GM12878 (cell line): ENCODE results near the gene RAB13. TPM values are rescaled to one million over a fixed set of nuclear protein-coding genes. Genes with fewer than 3 reads are reported as not detected.

Experiments used
- CREB1 ChIP-seq: IDR thresholded peaks from 2 replicates; pipeline ENCODE4 v1.6.1; 2012; ENCODE audit warnings: low read depth, mild to moderate bottlenecking, inconsistent platforms
- DPF2 ChIP-seq: fragments of 450-650 bp; IDR thresholded peaks from 2 replicates; pipeline ENCODE4 v1.6.1; 2017; ENCODE audit warnings: mild to moderate bottlenecking
- EP300 ChIP-seq, 2 experiments: fragments of 150-350 bp in 1 of 2; IDR thresholded peaks; 2 replicates each; pipeline ENCODE4 v1.6.1; 2011 to 2012; ENCODE audit warnings: low read depth in 2 of 2, low read length in 2 of 2, borderline replicate concordance in 1 of 2, improper control_type of control experiment in 1 of 2, inconsistent platforms in 1 of 2; ENCODE audit not compliant: control insufficient read depth in 1 of 2
- FOS ChIP-seq: IDR thresholded peaks from 3 replicates; pipeline ENCODE4 v1.6.1; 2011; ENCODE audit warnings: borderline replicate concordance; ENCODE audit not compliant: insufficient read length; ENCODE audit errors: extremely low read depth
- GABPA ChIP-seq: IDR thresholded peaks from 2 replicates; pipeline ENCODE4 v1.6.1; 2014; ENCODE audit warnings: antibody characterized with exemption, low read depth, mild to moderate bottlenecking, inconsistent platforms
- HDAC2 ChIP-seq: fragments of 200-600 bp; sonication (generic); IDR thresholded peaks from 2 replicates; pipeline ENCODE4 v1.6.1; 2017
- MTA3 ChIP-seq: IDR thresholded peaks from 2 replicates; pipeline ENCODE4 v1.6.1; 2012; ENCODE audit warnings: low read length, inconsistent platforms, borderline replicate concordance
- POLR2A ChIP-seq: IDR thresholded peaks from 2 replicates; pipeline ENCODE4 v1.6.1; 2011; ENCODE audit warnings: low read depth, mild to moderate bottlenecking, low read length
- POLR2AphosphoS5 ChIP-seq: IDR thresholded peaks from 2 replicates; pipeline ENCODE4 v1.6.1; 2011; ENCODE audit warnings: mild to moderate bottlenecking, low read length, inconsistent platforms
- RAD51 ChIP-seq: fragments of 450-650 bp; IDR thresholded peaks from 2 replicates; pipeline ENCODE4 v1.6.1; 2016; ENCODE audit warnings: moderate library complexity, mild to moderate bottlenecking, inconsistent platforms
- SMC3 ChIP-seq: IDR thresholded peaks from 2 replicates; pipeline ENCODE4 v1.6.1; 2011; ENCODE audit warnings: low read length, improper control_type of control experiment, borderline replicate concordance
- SREBF1 ChIP-seq: IDR thresholded peaks from 2 replicates; pipeline ENCODE4 v1.6.1; 2012; ENCODE audit warnings: mild to moderate bottlenecking, low read length
- SUZ12 ChIP-seq: fragments of 200-600 bp; sonication (generic); IDR thresholded peaks from one replicate; pipeline ENCODE4 v1.6.1; 2018; ENCODE audit warnings: antibody characterized with exemption, mild to moderate bottlenecking; ENCODE audit not compliant: unreplicated experiment
- YBX1 ChIP-seq: fragments of 450-650 bp; IDR thresholded peaks from 2 replicates; pipeline ENCODE4 v1.6.1; 2016; ENCODE audit warnings: antibody characterized with exemption
- ZBED1 ChIP-seq: IDR thresholded peaks from 2 replicates; pipeline ENCODE4 v1.6.1; 2016; ENCODE audit warnings: borderline replicate concordance
- ZNF384 ChIP-seq: IDR thresholded peaks from 2 replicates; pipeline ENCODE4 v1.6.1; 2012; ENCODE audit warnings: low read depth, mild to moderate bottlenecking, low read length, improper control_type of control experiment, borderline replicate concordance
- polyA plus RNA-seq, 11 experiments: library from polyadenylated mRNA; depleted of rRNA in 4 of 11; unstranded in 6 of 11; stranded (reverse) in 5 of 11; fragments of >200 nt; fragmentation: Nextera tagmentation in 4 of 11; fragmentation: Illumina TruSeq in 1 of 11; extraction: Ambion mirVana in 4 of 11; extraction: Trizol in 1 of 11; gene quantifications; 1 replicate in 1 of 11; 2 replicates in 10 of 11; pipeline versions ENCODE4 v1.2.1 to v1.2.3, GENCODE V29; 2011 to 2016; ENCODE audit warnings: inconsistent platforms in 2 of 11, missing spikeins in 2 of 11, low read depth in 1 of 11
- total RNA-seq, 4 experiments: library from RNA; depleted of rRNA in 3 of 4; stranded (reverse); fragments of >200 nt in 3 of 4; fragmentation: Illumina TruSeq in 1 of 4; extraction: Trizol in 1 of 4; gene quantifications; 2 replicates each; pipeline versions ENCODE4 v1.2.1 to v1.2.3, GENCODE V29; 2013 to 2021
- TF ChIP-seq, protein P1 (sequence below): IDR thresholded peaks from 2 replicates; pipeline ENCODE4 v1.6.1; 2012; ENCODE audit warnings: low read depth, low read length, improper control_type of control experiment
- TF ChIP-seq, protein P2 (sequence below): IDR thresholded peaks from 2 replicates; pipeline ENCODE4 v1.6.1; 2012; ENCODE audit warnings: low read length, inconsistent platforms
- TF ChIP-seq, protein P3 (sequence below): fragments of 450-650 bp; formaldehyde crosslinking; IDR thresholded peaks from 2 replicates; pipeline ENCODE4 v1.4.0; 2020; ENCODE audit warnings: mild to moderate bottlenecking, moderate library complexity
- TF ChIP-seq, protein P4 (sequence below): IDR thresholded peaks from 2 replicates; pipeline ENCODE4 v1.6.1; 2012; ENCODE audit warnings: mild to moderate bottlenecking, low read depth, low read length

The RAB13 gene
- total and polyA plus RNA-seq, 10 of the 15 experiments (the other 5 are each of a cell fraction or from before 2014, with no cell fraction given), result 0.75 to 30.7 (median 15.9) TPM

DNA sequence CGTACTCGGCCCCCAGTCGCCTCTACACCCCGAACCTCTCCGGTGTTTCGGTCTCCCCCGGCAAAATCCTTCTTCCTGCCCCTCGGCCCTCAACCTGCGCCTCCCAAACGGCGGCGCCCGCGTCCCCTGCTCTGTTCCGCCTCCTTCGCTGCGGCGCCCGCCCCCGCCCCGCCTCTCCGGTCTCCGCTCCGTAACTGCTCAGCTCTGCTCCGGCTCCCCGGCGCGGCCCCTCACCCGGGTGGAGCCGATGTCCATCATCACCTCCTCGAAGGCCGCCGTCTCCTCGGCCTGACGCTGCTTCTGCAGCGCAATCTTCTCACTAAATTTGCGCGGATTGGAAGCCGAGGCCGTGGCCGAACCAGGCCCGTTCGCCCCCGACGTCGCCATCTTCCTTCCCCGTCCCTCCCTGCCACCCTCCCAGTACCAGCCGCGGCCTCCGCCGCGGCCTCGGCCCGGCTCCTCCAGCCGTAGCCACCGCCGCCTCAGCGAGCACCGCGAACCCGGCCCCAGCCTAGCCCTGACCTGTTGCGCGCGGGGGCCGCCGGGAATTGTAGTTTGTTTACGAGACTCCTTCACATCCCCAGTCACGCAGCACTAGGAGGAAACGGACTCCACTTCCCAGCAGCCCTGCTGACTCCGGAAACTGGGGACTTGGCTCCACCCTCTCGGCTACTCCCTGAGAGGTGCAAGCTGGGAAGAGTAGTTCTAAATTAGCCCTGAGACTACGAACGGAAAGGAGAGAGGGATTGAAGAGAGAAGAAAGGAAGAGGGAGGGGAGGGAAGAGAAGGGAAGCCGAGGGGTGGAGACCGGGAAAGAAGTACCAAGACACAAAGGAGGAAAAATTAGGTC, 27.8 kb downstream of the RAB13 start, which contains the start of gene CRTC2 (continued):
- no peak for TF ChIP-seq FOS
- TF ChIP-seq ZNF384, result no peak
- TF ChIP-seq, protein P1, sequence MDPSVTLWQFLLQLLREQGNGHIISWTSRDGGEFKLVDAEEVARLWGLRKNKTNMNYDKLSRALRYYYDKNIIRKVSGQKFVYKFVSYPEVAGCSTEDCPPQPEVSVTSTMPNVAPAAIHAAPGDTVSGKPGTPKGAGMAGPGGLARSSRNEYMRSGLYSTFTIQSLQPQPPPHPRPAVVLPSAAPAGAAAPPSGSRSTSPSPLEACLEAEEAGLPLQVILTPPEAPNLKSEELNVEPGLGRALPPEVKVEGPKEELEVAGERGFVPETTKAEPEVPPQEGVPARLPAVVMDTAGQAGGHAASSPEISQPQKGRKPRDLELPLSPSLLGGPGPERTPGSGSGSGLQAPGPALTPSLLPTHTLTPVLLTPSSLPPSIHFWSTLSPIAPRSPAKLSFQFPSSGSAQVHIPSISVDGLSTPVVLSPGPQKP, result peak; percentile 93
- peak; percentile 90 for TF ChIP-seq SREBF1
- TF ChIP-seq, protein P2, sequence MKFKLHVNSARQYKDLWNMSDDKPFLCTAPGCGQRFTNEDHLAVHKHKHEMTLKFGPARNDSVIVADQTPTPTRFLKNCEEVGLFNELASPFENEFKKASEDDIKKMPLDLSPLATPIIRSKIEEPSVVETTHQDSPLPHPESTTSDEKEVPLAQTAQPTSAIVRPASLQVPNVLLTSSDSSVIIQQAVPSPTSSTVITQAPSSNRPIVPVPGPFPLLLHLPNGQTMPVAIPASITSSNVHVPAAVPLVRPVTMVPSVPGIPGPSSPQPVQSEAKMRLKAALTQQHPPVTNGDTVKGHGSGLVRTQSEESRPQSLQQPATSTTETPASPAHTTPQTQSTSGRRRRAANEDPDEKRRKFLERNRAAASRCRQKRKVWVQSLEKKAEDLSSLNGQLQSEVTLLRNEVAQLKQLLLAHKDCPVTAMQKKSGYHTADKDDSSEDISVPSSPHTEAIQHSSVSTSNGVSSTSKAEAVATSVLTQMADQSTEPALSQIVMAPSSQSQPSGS, result no peak
- TF ChIP-seq ZBED1, result no peak
- peak; percentile 82 for TF ChIP-seq POLR2AphosphoS5
- TF ChIP-seq RAD51, result no peak
- TF ChIP-seq, protein P3, sequence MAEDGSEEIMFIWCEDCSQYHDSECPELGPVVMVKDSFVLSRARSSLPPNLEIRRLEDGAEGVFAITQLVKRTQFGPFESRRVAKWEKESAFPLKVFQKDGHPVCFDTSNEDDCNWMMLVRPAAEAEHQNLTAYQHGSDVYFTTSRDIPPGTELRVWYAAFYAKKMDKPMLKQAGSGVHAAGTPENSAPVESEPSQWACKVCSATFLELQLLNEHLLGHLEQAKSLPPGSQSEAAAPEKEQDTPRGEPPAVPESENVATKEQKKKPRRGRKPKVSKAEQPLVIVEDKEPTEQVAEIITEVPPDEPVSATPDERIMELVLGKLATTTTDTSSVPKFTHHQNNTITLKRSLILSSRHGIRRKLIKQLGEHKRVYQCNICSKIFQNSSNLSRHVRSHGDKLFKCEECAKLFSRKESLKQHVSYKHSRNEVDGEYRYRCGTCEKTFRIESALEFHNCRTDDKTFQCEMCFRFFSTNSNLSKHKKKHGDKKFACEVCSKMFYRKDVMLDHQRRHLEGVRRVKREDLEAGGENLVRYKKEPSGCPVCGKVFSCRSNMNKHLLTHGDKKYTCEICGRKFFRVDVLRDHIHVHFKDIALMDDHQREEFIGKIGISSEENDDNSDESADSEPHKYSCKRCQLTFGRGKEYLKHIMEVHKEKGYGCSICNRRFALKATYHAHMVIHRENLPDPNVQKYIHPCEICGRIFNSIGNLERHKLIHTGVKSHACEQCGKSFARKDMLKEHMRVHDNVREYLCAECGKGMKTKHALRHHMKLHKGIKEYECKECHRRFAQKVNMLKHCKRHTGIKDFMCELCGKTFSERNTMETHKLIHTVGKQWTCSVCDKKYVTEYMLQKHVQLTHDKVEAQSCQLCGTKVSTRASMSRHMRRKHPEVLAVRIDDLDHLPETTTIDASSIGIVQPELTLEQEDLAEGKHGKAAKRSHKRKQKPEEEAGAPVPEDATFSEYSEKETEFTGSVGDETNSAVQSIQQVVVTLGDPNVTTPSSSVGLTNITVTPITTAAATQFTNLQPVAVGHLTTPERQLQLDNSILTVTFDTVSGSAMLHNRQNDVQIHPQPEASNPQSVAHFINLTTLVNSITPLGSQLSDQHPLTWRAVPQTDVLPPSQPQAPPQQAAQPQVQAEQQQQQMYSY (CRISPR knock-in tag), result peak; percentile 48; the same call in 1 of the 2 replicates
- TF ChIP-seq HDAC2, result no peak
- TF ChIP-seq GABPA, result no peak
- TF ChIP-seq, protein P4, sequence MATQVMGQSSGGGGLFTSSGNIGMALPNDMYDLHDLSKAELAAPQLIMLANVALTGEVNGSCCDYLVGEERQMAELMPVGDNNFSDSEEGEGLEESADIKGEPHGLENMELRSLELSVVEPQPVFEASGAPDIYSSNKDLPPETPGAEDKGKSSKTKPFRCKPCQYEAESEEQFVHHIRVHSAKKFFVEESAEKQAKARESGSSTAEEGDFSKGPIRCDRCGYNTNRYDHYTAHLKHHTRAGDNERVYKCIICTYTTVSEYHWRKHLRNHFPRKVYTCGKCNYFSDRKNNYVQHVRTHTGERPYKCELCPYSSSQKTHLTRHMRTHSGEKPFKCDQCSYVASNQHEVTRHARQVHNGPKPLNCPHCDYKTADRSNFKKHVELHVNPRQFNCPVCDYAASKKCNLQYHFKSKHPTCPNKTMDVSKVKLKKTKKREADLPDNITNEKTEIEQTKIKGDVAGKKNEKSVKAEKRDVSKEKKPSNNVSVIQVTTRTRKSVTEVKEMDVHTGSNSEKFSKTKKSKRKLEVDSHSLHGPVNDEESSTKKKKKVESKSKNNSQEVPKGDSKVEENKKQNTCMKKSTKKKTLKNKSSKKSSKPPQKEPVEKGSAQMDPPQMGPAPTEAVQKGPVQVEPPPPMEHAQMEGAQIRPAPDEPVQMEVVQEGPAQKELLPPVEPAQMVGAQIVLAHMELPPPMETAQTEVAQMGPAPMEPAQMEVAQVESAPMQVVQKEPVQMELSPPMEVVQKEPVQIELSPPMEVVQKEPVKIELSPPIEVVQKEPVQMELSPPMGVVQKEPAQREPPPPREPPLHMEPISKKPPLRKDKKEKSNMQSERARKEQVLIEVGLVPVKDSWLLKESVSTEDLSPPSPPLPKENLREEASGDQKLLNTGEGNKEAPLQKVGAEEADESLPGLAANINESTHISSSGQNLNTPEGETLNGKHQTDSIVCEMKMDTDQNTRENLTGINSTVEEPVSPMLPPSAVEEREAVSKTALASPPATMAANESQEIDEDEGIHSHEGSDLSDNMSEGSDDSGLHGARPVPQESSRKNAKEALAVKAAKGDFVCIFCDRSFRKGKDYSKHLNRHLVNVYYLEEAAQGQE, result no peak
- TF ChIP-seq EP300 (IDR thresholded peaks at IDR 0.05; ENCODE audit: borderline replicate concordance in 1 of 2, control insufficient read depth in 1 of 2, low read depth in 2 of 2, low read length in 2 of 2), result 0 out of 4 replicates have a peak, but pooled peaks of 1 of the 2 experiments have one; percentile 29
- TF ChIP-seq CREB1, result no peak
- no peak for TF ChIP-seq SMC3
- TF ChIP-seq SUZ12, result peak; percentile 92
- TF ChIP-seq DPF2, result no peak
- TF ChIP-seq YBX1, result no peak
- no peak for TF ChIP-seq MTA3
- peak; percentile 76 for TF ChIP-seq POLR2A
